Thoracic aorta (tissue), 2 donors: Measurements from ENCODE around the gene POLL. TPM values are rescaled to one million over a fixed set of nuclear protein-coding genes. Genes with fewer than 3 reads are reported as not detected.
"Not testable (repeated sequence)": the region's sequence is repeated elsewhere in the genome, so short reads cannot be mapped to it uniquely, and the experiment has no call there.

Experiments
- ATAC-seq: fragments of 150-250 bp; one replicate; pipeline ENCODE4 v1.8.0; 2017; ENCODE audit warnings: low read depth; ENCODE audit not compliant: insufficient number of reproducible peaks, low FRiP score
- DNase-seq: peaks from one replicate; pipeline ENCODE4 v3.0.0-alpha.2; 2020; ENCODE audit warnings: low spot score
- H3K27ac ChIP-seq, 2 donors: fragments of 200-600 bp; sonication (generic); 1 replicate in 1 of 2; 2 replicates in 1 of 2; pipeline ENCODE4 v1.5.1; 2016; ENCODE audit warnings: mild to moderate bottlenecking in 2 of 2, moderate library complexity in 2 of 2
- H3K27me3 ChIP-seq: fragments of 200-600 bp; sonication (generic); replicated peaks from 2 replicates; pipeline ENCODE4 v1.6.0; 2016; ENCODE audit warnings: mild to moderate bottlenecking; ENCODE audit not compliant: insufficient read depth
- H3K36me3 ChIP-seq: fragments of 200-600 bp; sonication (generic); one replicate; pipeline ENCODE4 v1.5.1; 2016
- H3K4me1 ChIP-seq, 2 donors: fragments of 200-600 bp; sonication (generic); 1 replicate in 1 of 2; 2 replicates in 1 of 2; pipeline versions ENCODE4 v1.5.1 to v1.6.0; 2016; ENCODE audit warnings: low read depth in 2 of 2, mild to moderate bottlenecking in 1 of 2; ENCODE audit not compliant: control insufficient read depth in 1 of 2
- H3K4me3 ChIP-seq: fragments of 200-600 bp; sonication (generic); 2 replicates; pipeline ENCODE4 v1.5.1; 2016; ENCODE audit warnings: mild to moderate bottlenecking
- H3K9me3 ChIP-seq: fragments of 200-600 bp; sonication (generic); 2 replicates; pipeline ENCODE4 v1.5.1; 2016
- total RNA-seq, 2 donors: library from RNA; depleted of rRNA; stranded (reverse); fragments of >200 nt; gene quantifications; one replicate each; pipeline versions ENCODE4 v1.1.0 to v1.2.3, GENCODE V29; 2016
- TF ChIP-seq, protein P1 (sequence below): fragments of 200-600 bp; sonication (generic); IDR thresholded peaks from one replicate; pipeline ENCODE4 v1.5.1; 2019; ENCODE audit warnings: antibody characterized with exemption

Gene POLL
- total RNA-seq, 2 donors from 2014 or later = 22.3 to 37.0 TPM

DNA sequence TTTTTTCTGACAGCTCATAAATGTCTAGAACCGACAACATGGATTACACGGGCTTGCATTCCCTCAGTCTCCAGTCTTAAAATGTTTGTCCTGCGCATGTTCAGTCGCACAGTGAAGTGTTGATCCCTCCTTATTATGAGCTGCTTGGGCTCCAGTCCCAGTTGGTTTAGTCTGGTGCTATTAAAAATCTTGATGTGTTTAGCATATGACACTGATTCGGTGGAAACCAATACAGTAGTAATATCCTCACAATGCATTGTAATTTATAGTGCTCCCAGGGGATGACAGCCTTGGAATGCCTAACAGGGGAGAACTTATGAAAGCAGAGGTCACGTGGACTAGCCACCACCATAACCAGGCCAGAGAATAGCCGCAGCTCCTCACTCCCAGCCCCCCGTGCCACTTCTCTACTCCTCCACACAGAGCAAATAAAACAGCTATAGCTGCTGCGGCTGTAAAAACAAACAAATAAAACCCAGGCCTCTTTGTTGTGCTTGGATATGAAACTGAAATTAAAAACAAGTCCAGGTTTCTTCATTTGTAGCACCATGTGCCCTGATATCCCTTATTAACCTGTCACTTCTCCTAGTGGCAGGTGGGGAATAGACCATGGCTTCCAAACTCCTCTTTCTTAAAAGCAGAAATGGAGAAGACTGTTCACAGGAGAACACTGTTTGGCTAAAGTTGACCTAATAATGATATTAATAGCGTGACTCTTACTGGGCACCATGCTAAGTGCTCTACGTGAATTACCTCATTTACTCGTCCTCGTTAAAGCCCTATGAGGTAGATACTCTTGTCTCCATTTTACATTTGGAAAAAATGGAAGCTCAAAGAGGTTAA lies 7.8 kb upstream of the POLL start:
- no peak overlapping the region for H3K4me3 ChIP-seq
- no peak for ATAC-seq
- no peak overlapping the region for H3K27ac ChIP-seq
- TF ChIP-seq, protein P1, sequence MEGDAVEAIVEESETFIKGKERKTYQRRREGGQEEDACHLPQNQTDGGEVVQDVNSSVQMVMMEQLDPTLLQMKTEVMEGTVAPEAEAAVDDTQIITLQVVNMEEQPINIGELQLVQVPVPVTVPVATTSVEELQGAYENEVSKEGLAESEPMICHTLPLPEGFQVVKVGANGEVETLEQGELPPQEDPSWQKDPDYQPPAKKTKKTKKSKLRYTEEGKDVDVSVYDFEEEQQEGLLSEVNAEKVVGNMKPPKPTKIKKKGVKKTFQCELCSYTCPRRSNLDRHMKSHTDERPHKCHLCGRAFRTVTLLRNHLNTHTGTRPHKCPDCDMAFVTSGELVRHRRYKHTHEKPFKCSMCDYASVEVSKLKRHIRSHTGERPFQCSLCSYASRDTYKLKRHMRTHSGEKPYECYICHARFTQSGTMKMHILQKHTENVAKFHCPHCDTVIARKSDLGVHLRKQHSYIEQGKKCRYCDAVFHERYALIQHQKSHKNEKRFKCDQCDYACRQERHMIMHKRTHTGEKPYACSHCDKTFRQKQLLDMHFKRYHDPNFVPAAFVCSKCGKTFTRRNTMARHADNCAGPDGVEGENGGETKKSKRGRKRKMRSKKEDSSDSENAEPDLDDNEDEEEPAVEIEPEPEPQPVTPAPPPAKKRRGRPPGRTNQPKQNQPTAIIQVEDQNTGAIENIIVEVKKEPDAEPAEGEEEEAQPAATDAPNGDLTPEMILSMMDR = no peak
- no peaks in the 10 kb centered on the region for H3K9me3 ChIP-seq
- no peaks in the 10 kb centered on the region for H3K27me3 ChIP-seq
- no peaks in the 10 kb centered on the region for H3K4me1 ChIP-seq
- no peaks in the 10 kb centered on the region for H3K36me3 ChIP-seq
- DNase-seq = no peak

DNA sequence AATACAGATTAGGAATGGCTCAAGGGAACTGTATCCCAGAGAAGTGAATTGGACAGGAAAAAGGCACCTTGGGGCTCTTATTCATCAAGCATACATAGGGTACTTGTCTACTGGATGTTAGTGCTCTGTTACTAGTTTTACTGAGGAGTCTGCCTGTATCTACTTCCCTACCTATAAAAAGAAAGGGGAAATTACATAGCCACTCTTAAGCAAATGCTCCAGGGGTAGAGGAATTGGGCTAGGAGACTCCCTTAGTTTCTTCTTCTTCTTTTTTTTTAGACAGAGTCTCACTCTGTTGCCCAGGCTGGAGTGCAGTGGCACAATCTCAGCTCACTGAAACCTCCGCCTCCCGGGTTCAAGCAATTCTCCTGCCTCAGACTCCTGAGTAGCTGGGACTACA lies 5.3 kb upstream of the POLL start:
- not testable (repeated sequence) for H3K4me3 ChIP-seq, DNase-seq, ATAC-seq, H3K27ac ChIP-seq, H3K9me3 ChIP-seq, H3K4me1 ChIP-seq, H3K36me3 ChIP-seq, H3K27me3 ChIP-seq

DNA sequence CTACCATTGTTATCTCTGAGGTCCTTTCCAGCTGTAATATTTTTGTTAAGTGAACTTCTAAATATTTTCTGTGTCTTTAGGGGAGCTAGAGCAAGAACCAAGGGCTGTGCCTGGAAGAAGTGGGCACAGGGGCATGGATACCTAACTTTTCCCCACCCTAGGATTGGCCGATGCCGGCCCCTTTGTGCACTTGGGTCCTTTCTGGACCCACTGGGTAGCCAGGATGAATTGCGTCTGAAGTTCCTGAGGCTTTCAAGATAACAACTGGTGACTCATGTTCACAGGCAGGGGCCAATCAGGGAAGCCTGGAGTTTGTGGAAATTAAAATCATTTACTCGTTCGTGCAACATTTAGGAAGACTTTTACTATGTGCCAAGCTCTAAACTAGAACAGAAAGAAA lies 822 bp upstream of the POLL start:
- Histone ChIP-seq H3K36me3 (peaks cover 7% of the 10 kb centered on the region), H3K4me3 (peak overlapping the region; percentile 96), H3K9me3 (no peaks in the 10 kb centered on the region), H3K27ac (no peak overlapping the region), H3K27me3 (no peaks in the 10 kb centered on the region), H3K4me1 (peaks cover 13 to 19% of the 10 kb centered on the region in 2 donors)
- TF ChIP-seq, protein P1 = no peak
- DNase-seq (no peak), ATAC-seq (no peak)

DNA sequence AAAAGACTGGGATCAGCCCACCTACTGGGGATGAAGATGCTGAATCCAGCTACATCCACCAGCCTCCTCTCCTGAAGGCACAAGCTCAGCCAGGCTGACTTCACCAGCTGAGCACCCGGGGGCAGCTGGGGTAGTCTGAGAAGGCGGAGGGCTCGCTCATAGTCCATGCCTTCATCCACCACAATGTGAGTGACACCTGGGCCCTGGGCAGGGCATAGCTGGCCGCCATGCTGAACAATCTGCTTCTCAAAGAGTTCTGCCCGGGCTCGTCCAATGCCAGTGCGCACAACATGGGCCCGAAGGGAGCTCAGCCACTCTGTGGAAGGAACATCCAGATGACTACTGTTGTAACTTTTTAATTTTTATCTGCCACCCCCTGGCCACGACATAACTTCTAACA lies 2.2 kb downstream of the POLL start:
- Histone ChIP-seq H3K4me3 (no peak overlapping the region), H3K9me3 (no peaks in the 10 kb centered on the region), H3K27ac (no peak overlapping the region), H3K36me3 (peaks cover 12% of the 10 kb centered on the region), H3K27me3 (no peaks in the 10 kb centered on the region), H3K4me1 (peaks cover 13 to 19% of the 10 kb centered on the region in 2 donors)
- DNase-seq (no peak), ATAC-seq (no peak)
- TF ChIP-seq, protein P1 = no peak

DNA sequence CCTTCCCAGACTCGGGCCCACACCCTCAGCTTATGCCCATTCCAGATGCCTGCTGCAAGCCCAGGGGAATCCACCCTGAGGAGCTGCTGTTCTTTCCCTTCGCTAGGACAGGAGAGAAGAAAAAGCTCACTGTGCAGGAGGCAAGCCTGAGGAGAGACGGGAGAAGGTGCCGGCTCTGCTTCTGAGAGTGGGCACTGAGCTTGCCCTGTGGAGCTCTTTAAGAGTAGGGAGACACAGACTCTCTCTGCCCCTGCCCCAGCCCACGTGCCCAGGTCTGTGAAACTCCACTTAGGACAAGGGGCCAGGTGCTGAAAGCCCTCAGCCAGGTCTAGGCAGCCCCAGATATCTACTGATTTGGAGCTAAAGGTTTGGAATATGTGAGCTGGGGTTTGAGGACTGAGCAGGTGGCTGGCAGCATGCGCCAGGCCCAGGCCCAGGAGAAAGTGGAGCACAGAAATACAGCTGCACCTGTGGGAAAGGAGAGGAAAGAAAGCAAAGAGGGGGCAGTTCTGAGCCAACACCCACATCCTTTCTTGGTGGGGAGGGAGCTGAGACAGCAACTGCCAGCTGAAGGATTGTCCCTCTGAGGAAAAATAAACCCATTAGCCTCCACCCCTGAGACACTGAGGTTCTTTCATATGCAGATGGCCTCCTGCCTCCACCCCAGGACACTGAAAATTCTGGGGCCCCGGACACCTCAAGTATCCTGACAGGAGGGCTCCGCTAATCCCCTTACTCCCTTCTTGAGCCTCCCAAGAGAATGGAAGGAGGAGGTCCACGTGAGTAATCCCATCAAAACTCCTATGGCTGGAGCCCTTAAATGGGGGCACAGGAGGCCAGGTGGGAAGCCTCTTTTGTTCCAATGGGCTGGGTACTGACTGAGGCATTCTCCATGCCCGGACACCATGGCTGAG lies 7.3 kb downstream of the POLL start:
- ATAC-seq (no peak), DNase-seq (no peak)
- peaks cover 20% of the 10 kb centered on the region for H3K36me3 ChIP-seq
- TF ChIP-seq, protein P1 = no peak
- no peaks in the 10 kb centered on the region for H3K27me3 ChIP-seq
- no peaks in the 10 kb centered on the region for H3K4me1 ChIP-seq
- H3K4me3 ChIP-seq = no peak overlapping the region
- no peaks in the 10 kb centered on the region for H3K9me3 ChIP-seq
- no peak overlapping the region for H3K27ac ChIP-seq
